ENCODE measurements around the gene PITRM1.
"Not testable (repeated sequence)": the region's sequence is repeated elsewhere in the genome, so short reads cannot be mapped to it uniquely, and the experiment has no call there.

The PITRM1 gene

DNA sequence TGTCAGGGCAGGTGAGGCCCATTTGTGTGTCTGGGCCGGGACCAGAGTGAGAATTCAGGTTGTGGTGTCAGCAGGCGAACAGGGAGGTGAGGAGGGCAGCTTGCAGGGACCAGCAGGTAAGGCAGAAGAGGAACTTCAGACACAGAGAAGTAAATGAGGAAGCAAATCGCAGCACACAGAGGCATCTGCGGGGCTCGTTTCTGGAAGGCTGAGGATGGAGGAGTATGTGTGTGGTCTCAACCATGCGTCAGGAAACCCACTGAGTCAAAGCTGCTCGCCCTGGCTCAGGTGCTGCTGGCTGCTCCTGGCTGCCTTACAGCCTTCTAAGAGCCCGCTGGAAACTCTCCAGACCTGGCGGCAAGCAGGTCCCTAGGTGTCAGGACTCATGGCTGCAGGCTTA lies 26.9 kb upstream of the PITRM1 start:
- no peak for DNase-seq (ENCODE audit: extremely low read depth in 1 of 2, low read depth in 1 of 2)

- DNase-seq (ENCODE audit: extremely low read depth in 1 of 2, low read depth in 1 of 2), result no peak
Observed at GRCh38 chr10:3198900-3199299, 26.3 kb upstream of the PITRM1 start.

DNA sequence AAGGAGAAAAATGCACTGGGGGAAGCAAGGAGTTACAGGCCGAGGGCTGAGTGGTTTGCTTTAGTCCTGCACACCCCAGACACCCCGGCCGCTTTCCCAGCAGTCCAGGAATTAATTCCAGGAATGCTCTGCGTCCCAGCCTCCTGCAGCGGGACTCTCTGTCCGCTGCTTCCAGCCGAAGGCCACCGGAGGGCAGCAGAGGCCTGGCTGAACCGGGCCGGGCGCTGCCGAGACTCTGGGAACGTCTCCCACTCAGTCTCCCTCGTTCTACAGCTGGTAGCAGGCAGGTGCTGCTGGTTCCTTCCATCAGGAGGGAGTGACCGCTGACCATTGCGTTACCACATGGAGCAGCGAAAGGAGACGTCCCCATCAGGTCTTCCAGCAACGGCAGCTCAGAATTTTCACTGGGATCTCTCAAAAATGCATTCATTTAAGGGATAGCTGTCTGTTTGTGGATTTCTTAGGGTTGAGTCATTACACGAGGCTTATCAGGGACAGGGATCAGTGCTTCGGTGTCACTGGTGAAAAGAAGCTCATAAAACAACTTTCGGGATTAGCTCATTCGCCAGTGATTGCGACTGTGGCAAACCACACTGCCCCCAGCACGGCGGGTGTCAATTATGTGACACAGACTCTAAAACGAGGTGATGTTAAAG lies 24.9 kb upstream of the PITRM1 start:
- DNase-seq (ENCODE audit: extremely low read depth in 1 of 2, low read depth in 1 of 2), result peak in 1 of 2 donors; percentile 36

GRCh38 chr10:3196958-3197347 lies 24.4 kb upstream of the PITRM1 start:
- DNase-seq (ENCODE audit: extremely low read depth in 1 of 2, low read depth in 1 of 2), result no peak

DNA sequence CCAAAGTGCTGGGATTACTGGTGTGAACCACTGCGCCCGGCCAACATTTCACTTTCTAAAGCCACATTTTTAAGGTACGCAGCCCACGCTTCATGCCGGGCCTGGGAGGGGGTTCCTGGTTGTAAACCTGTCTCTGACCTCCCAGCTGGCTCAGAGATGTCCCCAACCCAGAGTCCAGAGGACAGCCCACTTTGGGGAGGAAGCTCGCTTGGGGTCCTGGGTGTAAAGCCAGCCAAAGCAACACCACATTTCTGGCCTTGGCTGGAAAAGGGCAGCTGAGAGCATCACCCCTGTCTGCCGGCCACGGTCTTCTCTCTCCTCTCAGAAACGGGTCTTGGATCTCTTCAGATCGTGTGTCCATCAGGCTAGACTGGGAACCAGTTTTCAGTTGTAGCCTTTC lies 23.9 kb upstream of the PITRM1 start:
- no peak for DNase-seq (ENCODE audit: extremely low read depth in 1 of 2, low read depth in 1 of 2)

DNA sequence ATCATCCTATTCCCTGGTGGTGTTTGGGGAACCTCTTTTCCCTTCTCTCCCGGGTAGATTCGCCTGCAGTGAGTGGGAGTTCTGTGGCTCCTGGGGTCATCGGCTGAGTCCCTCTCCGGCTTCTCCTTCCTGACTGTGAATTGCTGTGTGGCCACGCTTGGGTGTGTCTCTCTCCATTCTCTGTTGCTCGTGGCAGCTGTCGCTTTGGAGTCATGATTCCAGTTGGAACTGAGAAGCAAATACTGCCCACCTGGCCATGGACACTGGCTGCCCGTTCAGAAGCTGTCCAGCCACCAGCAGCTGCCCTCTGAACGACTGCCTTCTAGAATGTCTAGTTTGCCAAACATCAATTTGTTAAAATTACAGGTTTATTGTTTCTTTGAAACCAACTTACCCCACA lies 23.1 kb upstream of the PITRM1 start:
- no peak for DNase-seq (ENCODE audit: extremely low read depth in 1 of 2, low read depth in 1 of 2)

- no peak for DNase-seq (ENCODE audit: extremely low read depth in 1 of 2, low read depth in 1 of 2)
Observed at GRCh38 chr10:3195286-3195685, 22.7 kb upstream of the PITRM1 start.

- DNase-seq (ENCODE audit: extremely low read depth in 1 of 2, low read depth in 1 of 2), result no peak
Observed at GRCh38 chr10:3194871-3195270, 22.3 kb upstream of the PITRM1 start.

DNA sequence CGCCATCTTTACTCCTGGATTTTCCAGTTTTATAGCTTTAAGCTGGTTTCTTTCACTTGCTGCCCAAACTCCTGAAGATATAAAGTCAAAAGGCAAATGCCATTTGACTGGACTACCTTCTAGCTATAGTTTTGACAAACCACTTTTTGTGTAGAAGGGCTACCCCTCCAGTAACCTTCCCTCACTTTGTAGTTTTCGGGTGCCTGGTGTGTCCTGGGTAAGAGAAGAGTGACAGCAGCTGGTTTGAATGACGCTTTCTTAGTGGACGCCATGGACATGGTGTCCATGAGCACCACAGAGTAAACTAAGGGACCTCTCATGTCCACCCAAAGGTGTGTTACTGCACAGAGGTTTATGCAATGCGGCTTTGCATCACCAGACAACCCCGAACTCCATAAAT lies 21.2 kb upstream of the PITRM1 start:
- no peak for DNase-seq (ENCODE audit: extremely low read depth in 1 of 2, low read depth in 1 of 2)

DNA sequence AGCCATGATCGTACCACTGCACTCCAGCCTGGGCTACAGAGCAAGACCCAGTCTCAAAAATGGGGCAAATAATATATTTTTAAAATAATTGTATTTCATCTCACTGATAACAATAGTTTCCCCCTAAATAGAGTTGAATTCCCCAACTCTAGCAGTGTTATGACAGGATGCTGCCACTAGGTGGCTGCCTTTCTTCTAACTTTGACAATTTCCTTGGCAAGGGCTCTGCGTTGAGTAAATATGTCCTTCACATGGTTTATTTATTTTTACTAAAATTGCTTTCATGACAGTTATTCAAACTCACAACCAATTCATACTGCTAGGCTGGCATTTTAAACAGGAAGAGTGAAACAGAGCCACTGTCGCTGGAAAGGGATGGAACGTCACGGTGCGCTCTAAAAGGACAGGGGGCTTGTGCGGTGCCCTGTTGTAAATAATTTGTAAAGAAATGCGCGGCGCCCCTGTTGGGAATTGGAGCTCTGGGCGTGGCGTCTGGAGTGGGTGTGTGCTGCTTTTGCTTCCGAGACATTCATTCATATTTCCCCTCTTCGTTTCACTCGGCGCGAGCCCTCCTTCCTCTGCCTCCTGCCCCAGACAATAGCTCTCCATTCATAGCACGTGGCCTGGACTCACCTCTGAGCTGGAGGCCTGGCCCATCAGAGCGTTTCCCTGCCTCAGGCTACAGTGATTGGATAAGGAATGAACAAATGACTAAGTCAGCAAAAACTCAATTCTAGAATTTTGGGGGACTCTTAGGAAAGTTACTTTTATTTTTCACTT lies 20.5 kb upstream of the PITRM1 start:
- DNase-seq (ENCODE audit: extremely low read depth in 1 of 2, low read depth in 1 of 2), result peak in 1 of 2 donors; percentile 16

DNA sequence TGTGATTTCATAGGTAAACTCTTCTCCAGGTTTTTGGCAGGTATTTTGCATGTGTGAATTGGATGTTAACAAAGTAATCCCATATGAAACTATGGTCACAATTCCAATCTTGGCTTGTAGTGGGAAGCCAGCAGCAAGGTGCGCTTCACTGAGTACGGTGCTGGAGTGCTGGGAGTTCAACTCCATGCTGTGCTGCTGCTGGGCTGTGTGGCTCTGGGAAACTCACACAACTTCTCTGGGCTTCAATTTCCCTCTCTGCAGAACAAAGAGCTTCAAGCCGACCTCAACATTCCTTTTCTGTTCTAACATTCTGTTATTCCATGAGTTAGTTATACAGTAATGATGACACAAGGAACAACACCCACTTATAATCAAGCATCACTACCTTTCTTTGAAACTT lies 18.2 kb upstream of the PITRM1 start:
- no peak for DNase-seq (ENCODE audit: extremely low read depth in 1 of 2, low read depth in 1 of 2)

DNA sequence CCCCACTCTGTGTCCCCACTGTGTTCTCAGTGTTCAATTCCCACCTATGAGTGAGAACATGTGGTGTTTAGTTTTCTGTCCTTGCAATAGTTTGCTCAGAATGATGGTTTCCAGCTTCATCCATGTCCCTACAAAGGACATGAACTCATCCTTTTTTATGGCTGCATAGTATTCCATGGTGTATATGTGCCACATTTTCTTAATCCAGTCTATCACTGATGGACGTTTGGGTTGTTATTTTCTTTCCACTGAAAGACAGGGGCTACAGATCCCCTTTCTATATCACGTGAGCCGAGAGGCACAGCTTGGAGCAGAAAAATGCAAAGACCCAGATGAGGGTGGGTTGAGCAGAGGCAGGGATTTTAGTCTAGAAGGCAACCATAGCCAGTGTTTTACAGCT lies 14.6 kb upstream of the PITRM1 start:
- not testable (repeated sequence) for DNase-seq (ENCODE audit: extremely low read depth in 1 of 2, low read depth in 1 of 2)

DNA sequence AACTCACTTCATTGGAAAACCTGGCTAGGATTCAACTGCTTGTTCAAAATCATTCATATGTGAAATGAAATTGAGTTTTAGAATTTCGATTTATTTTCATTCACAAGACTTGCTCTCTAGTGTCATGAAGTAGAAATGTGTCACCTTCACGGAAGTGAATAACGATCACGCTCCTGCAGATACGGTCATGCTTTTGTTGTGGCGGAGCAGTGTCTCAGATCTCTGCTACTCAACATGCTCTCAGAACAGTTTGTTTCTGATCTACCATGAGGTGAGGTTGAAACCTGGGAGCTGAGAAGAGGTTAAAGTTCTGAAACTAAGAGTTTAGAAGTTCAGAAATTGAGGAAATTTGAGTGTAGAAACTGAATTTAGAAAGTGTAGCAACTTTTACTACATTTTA lies 13.8 kb upstream of the PITRM1 start:
- no peak for DNase-seq (ENCODE audit: extremely low read depth in 1 of 2, low read depth in 1 of 2)

GRCh38 chr10:3185386-3185785 lies 12.8 kb upstream of the PITRM1 start:
- DNase-seq (ENCODE audit: extremely low read depth in 1 of 2, low read depth in 1 of 2), result no peak

DNA sequence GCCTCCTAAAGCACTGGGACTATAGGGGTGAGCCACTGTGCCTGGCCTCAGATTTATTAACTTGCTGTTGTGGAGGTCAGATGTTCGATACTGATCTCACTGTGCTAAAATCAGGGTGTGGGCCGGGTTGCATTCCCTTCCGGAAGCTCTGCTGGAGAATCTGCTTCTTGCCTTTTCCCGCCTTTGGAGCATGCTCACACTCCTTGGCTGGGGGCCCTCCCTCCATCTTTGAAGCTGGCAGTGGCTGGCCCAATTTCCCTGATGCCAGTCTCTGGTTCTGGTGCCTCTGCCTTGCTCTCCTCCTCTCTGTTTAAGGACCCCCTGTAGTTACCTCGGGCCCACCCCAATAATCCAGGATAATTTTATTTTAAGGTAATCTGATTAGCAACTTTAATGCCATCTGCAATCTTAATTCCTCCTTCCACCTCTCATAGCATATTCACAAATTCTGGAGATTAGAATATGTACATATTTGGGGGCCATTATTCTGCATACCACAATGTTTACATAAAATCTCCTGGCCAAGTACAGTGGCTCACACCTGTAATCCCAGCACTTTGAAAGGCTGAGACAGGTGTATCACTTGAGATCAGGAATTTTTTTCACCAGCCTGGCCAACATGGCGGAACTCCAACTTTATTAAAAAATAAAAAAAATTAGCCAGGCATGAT lies 7.9 kb upstream of the PITRM1 start:
- DNase-seq (ENCODE audit: extremely low read depth in 1 of 2, low read depth in 1 of 2), result no peak

- no peak for DNase-seq (ENCODE audit: extremely low read depth in 1 of 2, low read depth in 1 of 2)
Observed at GRCh38 chr10:3179174-3179573, 6.6 kb upstream of the PITRM1 start.

DNA sequence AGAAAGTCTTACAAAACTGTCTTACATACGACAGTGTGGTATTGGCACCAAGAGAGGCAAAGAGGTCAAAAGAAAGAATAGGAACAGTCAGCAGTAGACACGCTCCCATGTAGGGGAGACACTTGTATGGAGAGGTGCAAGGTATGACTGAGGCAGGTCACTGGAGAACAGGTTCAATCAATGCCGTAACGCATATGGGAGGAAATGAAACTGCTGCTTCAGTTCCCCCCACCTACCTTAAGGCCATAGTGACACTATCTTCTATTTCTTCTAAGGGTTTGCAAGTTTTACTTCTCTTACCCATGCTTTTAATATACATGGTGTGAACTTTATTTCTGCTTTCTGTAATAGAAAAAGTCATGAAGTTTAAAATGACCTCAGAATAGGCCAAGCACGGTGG lies 5.5 kb upstream of the PITRM1 start:
- no peak for DNase-seq (ENCODE audit: extremely low read depth in 1 of 2, low read depth in 1 of 2)

DNA sequence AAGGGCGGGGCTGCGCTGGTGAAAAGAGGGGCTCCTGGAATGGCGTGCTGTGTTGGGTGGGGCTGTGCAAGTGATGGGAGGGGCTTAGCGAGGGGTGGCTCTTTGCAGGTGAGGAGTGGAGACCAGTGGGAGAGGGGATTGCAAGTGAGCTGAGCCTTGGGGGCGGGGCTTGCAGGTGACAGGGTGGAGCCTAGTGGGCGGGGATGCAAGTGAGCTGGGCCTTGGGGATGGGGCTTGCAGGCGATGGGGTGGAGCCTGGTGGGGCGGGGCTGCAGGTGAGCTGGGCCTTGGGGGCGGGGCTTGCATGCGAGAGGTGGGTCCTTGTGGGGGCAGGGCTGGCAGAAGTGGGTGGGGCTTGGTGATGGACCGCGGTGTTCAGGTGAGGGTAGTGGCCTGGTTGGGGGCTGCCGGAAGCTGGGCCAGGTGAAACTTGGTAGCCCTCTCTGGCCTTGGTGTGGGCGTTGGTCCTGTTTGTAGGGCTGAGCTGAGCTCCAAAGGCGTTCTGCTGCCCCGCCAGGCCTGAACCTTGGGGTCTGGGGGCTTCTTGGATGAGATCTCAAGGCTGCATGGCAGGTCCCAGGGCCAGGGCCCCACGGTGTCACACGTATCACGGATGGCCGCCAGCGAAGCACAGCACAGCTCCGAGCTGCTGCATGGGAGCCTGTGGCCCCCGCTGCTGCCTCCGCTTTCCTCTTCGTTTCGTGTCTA lies 743 bp upstream of the PITRM1 start:
- DNase-seq (ENCODE audit: extremely low read depth in 1 of 2, low read depth in 1 of 2), result peak in 1 of 2 donors; percentile 52

DNA sequence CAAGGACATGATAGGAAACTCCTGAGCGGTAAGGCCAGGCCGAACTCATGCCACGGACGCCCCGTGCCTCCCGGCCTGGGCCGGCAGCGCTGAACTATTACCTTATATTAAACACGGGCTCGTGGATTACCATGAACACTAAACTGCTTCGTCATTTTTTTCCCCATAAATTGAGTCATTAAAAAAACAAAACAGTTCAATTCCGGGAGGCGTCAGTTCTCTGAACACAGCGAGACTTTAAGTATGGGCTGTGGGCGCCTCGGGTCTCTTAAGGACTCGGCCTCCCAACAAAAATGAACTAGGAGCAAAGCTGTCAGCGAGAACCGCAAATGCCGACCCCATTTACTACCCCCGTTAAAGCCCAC lies 519 bp downstream of the PITRM1 start:
- no peak for DNase-seq (ENCODE audit: extremely low read depth in 1 of 2, low read depth in 1 of 2)

- not testable (repeated sequence) for DNase-seq (ENCODE audit: extremely low read depth in 1 of 2, low read depth in 1 of 2)
Observed at GRCh38 chr10:3171488-3171887, 1.1 kb downstream of the PITRM1 start.

- no peak for DNase-seq (ENCODE audit: extremely low read depth in 1 of 2, low read depth in 1 of 2)
Observed at GRCh38 chr10:3169673-3170072, 2.9 kb downstream of the PITRM1 start.

GRCh38 chr10:3169271-3169670 lies 3.3 kb downstream of the PITRM1 start:
- no peak for DNase-seq (ENCODE audit: extremely low read depth in 1 of 2, low read depth in 1 of 2)

All from activated CD8-positive, alpha-beta memory T cell treated with anti-CD3 and anti-CD28 coated beads for 1 hour (primary cell).